Fibroblast of gingiva (primary cell): ENCODE data around the gene RIMBP2.

ENCODE experiments used
- DNase-seq: peaks from one replicate; pipeline ENCODE4 v3.0.0-alpha.2; 2011; ENCODE audit warnings: low read depth

The RIMBP2 gene

DNA sequence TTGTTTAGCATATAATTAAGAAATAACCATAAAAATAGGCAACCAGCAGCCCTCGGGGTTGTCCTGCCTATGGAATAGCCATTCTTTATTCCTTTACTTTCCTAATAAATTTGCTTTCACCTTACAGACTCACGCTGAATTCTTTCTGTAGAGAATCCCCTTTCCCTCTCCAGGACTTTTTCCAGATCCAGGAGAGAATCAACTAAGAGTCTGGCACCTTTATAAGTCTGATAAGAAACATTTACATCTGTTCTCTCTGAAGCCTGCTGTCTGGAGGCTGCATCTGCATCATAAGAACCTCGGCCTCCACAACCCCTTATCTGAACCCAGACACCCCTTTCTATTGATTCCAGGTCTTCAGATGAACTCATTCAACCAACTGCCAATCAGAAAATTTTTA lies 32.3 kb downstream of the RIMBP2 start:
- no peak for DNase-seq

DNA sequence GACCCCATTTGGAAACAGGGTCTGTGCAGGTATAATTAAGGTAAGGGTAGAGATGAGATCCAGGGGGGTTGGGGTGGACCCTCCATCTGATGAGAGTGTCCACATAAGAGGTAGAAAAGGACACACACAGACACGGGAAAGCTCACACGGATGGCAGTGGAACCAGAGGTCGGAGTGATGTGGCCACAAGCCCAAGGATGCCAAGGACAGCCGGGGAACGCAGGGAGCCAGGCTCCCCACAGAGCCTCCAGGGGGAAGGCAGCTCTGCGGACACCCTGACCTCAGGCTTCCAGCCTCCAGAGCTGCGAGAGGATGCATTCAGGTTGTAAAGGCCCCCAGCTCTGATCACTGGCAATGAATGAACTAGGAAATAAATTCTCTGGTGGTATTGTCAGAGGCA lies 33.0 kb downstream of the RIMBP2 start:
- no peak for DNase-seq

DNA sequence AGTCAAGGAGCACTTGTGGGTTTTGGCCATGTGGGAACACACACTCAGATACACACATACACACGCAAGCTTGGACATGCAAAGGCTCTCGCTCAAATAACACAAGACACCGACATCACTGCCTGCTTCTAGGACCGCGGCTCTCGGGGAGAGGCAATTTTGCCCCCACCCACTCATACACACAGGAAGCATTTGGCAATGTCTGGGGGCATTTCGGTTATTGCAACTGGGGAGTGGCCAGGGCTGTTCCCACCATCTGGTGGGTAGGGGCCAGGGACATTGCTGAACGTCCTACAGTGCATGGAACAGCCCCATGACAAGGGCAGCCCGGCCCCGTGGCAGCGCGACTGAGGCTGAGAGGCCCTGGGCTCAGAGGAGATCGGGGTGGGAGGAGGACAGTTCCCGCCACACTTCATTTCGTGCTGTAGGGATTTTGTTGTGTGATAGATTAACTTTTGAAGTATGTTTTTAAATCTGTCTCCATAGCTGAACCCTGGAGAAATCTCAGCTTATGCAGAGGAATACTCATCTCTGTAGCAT lies 35.6 kb downstream of the RIMBP2 start:
- no peak for DNase-seq

DNA sequence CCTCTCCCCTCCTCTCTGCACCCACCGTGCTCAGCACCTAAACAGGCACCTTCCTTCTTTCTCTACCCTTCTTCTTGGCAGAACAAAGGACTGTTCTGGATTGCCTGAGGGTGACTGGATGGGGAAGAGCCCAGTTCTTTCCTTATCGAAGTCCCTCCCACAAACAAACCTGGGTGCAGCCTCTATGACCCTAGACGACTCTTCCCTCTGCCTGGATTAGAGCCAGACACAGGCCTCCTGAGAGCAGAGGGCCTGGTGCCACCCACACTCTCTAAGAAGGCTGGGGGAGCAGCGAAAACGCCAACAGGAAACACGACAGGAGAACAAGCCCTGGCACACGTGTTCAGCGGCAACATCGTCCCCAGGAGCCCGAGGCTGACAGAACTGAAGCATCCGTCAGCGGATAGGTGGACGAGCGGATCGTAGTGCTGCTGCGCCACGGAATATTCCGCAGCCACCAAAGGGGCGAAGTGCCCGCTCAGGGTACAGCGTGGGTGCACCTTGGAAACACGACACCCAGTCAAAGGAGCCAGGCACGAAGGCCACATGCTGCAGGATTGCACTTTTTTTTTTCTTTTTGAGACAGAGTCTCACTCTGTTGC lies 38.0 kb downstream of the RIMBP2 start:
- DNase-seq = no peak

DNA sequence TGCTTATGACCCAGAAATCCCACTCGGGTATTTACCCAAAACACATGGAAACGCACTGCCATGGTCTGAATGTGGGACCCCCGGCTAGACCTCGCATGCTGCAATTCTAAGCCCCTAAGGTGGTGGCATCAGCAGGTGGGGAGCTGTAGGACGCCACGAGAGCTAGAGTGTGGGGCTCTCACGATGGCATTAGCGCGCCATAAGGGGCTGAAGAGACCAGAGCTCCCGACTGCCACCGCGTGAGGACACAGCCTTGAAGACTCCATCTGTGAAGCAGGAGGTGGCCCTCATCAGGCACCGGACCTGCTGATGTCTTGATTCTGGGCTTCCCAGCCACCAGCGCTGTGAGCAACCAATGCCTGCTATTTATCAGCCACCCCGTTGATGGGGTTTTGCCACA lies 40.3 kb downstream of the RIMBP2 start:
- DNase-seq = no peak

DNA sequence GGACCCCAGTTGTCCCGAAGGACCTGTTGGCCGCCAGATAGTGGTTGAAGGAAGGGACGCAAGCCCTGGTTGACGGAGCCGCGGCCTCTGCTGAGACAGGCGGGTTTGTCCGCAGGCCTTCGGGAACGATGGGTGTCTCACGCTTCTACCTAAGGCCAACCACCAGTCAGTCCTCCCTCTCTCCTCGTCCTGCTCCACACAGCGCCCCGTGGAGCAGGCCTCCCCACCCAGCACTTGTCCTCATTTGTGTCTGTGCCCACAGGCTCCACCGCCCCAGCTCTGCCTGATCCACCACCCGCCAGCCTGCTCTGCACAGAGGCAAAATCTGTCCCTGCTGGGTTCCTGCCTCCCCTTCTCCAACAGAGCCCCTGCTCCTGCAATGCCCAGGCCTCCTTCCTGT lies 41.0 kb downstream of the RIMBP2 start:
- DNase-seq = no peak

DNA sequence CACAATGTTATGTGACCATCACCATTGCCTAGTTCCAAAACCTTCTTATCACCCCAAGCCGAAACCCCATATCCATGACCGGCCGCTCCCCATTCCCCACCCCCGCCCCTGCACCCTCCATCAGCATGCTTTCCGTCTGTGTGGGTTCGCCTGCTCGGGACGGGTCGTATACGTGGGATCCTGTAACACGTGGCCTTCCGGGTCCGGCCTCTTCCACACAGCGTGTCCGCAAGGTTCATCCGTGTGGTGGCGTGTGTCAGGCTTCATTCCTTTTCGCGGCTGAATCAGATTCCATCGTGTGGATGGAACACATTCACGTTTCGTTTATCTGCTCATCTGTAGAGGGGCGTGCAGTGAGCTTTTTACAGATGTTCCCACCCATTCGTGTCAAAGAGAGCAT lies 41.4 kb downstream of the RIMBP2 start:
- DNase-seq = no peak

DNA sequence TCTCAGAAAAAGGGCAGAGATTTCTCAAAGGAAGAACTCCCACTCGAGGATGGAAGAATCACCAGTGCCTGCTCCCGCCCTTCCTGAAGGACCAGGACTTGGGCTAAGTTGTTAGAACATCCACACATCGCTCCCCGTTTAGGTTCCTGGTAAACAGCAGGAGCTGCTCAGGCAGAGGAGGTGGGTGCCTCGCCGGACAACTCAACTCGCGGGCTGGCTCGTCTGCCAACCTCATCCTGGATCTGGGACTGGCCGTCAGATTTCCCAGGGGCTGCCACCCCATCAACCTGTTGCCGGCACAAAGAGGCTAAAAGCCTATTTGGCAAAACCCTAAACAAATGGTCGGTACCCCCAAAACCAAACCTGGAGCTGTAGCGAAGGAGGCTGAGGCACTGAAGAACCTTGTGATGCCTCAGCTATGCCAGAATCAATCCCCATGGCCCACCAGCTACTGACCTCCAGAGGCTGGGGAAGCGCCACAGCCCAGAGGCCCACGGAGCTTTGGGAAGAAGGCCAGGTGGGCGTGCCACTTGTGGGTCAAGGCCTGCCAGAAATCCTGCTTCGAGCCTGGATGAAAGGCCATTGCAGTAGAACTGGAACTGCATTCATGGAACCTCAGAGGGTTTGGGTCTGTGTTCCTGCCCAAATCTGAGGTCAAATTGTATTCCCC lies 42.9 kb downstream of the RIMBP2 start:
- DNase-seq = no peak

DNA sequence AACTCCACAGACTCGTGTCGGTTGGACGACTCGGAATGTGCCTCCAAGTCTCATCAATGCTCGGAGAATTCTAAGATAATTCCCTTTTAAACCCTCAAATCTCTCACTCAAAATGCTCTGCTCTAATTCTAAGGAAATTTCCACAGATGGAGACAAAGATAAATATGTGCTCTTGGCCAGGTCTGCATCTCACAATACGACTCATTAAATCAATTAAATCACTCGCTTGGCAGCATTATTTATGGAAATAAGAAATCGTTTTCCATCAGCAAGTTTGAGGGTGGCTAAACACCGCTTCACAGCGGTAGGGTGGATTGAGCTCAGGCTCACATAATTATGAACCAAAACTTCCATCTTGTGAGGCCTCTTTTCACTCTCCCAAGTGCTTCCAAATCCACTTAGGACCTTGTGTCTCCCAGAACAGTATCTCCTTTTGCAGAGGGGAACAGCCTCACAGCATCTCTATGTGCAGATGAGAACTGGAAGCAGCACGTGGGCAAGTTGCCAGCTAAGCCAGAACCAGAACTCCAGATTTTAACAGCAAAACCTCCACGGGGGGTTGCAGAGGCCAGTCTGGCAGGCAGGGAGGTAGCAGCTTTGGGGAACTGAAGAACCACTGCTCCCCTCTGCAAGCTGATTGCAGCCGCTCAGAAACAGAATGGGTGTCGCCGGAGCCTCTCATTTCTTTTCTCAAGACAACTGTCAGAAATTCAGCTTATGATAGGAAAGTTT lies 43.8 kb downstream of the RIMBP2 start:
- DNase-seq = no peak

DNA sequence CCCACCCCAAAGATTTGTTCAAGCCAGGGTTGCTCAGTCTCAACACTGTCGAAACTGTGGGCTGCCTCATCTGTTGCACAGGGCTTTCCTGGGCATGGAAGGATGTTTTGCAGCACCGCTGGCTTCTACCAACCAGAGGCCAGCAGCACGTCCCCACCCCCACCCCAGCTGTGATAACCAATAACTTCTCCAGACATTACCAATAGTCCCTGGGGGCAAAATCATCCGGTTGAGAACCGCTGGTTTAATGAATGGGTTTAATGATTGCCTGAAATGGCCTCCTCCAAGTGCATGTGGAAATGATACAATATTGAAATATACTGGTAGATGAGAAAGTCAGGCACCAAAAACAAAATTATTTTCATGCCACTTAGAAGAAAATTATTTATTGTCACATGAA lies 44.5 kb downstream of the RIMBP2 start:
- no peak for DNase-seq

DNA sequence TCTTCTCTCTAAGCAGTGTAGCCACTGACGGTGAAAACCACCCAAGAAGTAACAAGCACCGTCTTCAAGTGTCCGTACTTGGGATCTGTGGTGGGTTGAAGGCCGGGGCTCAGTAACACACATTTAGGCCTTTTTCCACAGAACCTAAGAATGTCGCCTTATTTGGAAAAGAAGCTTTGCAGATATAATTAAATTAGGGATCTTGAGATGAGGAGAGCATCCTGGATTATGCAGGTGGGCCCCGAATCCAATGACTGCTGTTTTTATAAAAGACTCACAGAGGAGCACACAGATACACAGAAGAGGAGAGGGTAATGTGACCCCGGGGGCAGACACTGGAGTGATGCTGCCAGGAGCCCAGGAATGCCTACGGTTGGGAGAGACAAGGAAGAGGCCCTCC lies 46.3 kb downstream of the RIMBP2 start:
- no peak for DNase-seq

DNA sequence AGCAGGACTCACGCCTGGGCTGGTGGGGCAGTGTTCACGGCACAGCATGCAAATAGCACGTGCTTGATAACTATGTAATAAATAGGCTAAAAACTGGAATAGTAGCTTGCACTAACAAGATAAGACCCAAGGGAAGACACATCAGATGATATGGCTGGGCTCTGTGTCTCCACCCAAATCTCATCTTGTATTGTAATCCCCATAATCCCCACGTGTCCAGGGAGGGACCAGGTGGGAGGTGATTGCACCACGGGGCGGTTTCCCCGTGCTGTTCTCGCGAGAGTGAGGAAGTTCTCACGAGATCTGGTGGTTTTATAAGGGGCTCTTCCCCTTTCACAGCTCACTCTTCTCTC lies 46.9 kb downstream of the RIMBP2 start:
- no peak for DNase-seq

DNA sequence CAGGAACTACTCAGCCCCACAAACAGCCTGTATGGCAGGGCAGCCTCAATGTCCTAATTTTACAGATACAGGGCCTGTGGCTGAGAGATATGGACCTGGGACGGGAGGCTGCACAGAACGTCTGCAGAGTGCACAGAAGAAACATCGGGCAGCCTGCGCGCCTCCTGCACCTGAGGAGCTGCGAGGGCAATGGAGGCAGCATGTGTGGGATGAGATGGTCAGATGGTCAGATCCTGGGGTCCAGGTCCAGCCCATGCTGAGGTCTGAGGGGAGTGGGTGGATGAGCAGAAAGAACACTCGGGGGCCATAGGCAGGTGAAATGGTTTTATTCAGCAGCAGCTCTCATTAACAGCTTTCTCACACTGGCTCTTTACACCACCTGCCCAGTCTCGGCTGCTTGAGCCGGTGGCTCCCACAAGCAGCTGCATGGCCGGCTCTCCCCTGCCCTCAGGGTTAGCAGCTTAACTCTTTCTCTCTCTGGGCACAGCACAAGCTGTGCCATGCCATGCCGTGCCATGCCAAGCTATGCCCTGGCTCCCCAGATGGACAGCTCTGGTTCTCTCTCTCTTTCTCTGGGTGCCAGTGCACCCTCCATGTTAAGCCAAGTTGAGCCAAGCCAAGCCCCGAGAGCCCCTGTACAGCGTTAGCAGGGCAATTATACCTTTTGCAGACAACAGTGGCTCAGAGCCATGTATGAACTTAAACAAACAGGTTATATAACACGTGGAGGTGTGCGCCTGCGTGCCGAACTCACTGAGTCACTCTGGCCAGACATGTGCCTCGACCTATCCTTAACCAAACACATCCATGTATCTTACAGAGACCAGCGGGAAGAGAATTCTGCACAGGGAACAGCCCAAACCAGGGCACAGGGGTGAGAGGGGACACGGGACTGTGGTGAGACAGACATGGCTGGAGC lies 47.6 kb downstream of the RIMBP2 start:
- no peak for DNase-seq

DNA sequence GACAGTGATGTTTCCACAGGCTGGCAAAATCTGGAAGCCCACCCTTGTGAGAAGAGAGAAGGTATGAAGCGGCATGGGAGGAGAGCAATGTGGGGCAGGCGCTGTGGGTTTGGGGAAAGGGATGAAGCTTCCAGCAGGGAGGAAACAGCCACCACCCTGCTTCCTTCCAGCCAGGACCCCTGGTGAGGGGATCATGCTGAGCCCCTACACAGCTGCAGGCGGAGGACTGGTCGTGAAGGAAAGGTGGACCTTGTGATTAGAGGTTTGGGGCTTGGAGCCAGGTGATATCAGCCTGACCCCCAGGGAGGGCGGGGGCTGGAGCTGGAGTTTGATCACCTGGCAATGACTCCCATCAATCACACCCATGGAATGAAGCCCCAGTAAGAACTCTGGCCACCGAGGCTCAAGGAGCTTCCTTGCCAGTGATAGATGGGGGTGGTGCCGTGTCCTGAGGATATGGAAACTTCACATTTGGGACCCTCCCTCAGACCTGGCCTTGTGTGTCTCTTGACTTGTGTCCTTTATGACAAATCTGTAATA lies 48.6 kb downstream of the RIMBP2 start:
- DNase-seq = no peak

DNA sequence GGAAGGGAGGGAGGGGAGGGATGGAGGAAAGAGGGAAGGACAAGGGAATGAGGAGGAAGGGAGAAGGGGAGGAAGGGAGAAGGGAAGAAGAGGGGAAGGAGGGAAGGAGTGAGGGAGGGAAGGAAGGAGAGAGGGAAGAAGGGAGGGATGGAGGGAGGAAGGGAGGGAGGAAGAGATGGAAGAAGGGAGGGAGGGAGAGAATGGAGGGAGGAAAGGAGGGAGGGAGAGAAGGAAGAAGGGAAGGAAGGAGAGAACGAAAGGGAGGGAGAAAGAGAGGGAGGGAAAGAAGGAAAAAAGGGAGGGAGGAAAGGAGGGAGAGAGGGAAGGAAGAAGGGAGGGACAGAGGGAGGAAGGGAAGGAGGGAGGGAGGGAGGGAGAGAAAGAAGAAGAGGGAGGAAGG lies 49.5 kb downstream of the RIMBP2 start:
- DNase-seq = no peak

DNA sequence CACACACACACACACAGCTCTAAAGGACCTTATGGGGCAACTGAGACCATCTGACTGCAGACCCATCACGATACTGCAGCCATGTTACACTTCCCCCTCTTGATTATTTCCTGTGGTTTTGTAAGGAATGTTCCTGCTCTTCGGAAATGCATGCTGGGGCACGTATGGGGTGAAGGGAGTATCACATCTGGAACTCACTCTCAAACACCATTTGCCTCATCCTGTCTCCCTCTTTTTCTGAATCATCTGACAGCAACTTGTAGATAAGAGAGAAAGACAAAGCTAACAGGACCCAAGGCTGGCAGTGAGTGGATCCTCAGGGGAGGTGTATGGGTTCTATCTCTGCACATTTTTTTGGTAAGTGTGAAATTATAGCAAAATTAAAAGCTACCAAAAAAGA lies 50.3 kb downstream of the RIMBP2 start:
- no peak for DNase-seq

DNA sequence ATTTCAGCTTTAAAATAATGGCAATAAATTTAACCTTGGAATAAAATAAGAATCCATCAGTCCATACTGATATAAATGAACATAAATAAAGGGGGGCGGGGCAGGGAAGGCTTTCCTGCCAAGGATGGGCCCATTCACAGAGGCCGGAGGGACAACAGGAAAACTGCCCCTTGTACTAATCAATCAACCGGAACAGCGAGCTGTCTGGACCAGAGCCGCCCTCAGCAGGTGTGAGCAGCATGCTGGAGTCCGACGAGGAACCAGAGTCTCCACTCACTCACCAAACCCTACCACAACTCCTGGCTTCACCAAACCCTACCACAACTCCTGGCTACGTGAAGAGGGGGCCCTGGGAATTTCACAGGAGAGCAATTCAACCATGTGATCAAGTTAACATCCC lies 51.3 kb downstream of the RIMBP2 start:
- DNase-seq = no peak

DNA sequence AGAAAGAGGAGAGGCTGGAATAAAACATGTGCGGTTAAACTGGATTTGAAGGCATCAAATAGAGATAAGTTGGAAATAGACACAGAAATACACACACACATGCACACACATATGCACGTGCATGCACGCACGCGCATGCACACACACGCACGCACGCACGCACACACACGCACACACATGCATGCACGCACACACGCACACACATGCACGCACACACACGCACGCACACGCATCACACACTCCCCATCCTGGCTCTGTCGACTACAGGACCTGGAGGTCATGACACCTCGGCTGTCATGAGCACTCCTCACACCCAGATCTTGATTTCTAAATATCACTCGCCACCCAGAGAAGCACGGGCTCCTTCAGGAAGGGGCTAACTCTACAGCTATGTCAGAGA lies 51.8 kb downstream of the RIMBP2 start:
- DNase-seq = no peak

DNA sequence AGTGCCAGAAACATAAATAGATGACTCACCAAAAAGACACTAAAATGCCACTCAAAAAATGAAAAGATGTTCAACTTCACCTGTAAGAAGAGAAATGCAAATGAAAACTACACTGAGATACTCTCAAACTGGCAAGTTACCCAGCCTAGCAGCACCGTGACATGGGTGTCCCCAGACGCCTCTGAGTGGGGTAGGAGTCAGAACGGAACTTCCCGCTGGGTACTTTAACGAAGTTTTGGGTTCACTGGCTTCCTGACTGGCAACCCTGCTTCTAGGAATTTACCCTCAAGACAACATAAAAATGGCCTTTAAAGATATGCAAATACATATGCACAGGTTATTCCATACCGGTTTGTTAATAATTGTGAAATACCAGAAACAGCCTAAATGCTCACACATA lies 52.6 kb downstream of the RIMBP2 start:
- no peak for DNase-seq

DNA sequence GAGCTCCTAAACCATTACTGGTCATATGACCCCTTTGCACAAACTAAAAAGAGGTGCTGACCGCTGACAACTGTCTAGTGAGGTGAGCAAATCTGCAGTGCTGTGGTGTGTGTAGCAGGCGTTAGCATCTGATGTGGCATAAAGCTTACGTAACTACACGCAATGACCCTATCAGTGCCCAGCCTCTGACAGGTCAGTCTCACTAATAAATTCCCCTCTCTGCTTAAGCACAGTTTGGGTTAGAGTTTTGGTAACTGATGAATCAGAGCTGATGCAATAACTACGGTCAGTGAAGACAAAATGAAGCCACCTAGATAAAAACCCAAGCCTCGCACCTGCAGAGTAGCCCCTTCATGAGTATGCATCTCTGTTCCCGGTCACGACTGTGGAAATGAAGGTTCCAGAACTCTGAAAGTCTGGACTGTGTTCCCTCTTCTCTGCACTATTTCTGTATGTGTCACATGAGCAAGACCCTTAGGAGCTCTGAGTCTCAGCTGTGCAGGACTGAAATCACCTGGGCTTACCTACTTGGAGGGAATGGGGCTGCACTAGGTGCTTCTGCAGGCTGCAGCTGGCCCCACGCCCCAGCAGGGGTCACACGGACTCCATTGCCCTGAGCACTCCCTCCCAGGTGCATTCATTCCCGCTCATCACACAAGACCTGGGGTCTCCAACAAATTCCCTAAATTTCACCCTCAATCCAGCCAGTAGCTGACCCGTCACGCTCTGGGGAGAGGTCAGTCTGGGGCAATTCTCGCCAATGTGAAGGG lies 54.4 kb downstream of the RIMBP2 start:
- no peak for DNase-seq

DNA sequence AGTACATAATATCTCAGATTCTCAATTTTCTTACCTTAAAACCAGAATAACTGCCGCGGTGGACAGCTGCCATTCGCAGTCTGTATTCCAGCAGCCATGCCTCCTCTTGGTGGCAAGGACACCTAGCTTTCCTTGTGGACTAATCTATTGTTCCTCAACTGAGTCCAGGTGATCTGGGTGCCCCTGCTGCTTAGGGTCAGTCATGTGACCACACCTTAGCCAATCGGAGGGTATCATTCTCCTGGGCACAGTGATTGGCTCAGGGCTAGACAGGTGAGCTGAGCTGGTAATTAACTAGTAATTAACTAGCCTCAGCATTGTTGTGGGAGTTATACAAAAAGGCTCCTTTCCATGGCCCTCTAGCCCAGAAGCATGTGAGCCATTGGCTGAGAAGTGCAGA lies 55.0 kb downstream of the RIMBP2 start:
- DNase-seq = no peak
